HepG2 (cell line): ENCODE results near the gene PMEL. TPM values are rescaled to one million over a fixed set of nuclear protein-coding genes. Genes with fewer than 3 reads are reported as not detected.

Experiments
- ATAC-seq: fragments of 200-7000 bp; cut with Tn5 transposase; 3 replicates; pipeline ENCODE4 v1.9.1; 2020; ENCODE audit warnings: mild to moderate bottlenecking, moderate library complexity
- BruUV-seq: library from RNA; stranded (reverse); fragments of 400-500 nt; replicated peaks from 2 replicates; lab custom pipeline; 2021; lab: Mats Ljungman, UMichigan
- CTCF ChIA-PET: fragments of 300-600 bp; formaldehyde crosslinking; extraction: SDS; loops from one replicate; lab custom pipeline; 2021; ENCODE audit warnings: low total read pairs, inconsistent platforms, low intra/inter-chr PET ratio; lab: Yijun Ruan, JAX
- POLR2A ChIA-PET: fragments of 350-600 bp; sonication (Branson Sonifier 250); formaldehyde crosslinking; loops from one replicate; lab custom pipeline; 2020; ENCODE audit warnings: antibody characterized with exemption, inconsistent platforms; lab: Yijun Ruan, JAX
- DNase-seq: peaks from one replicate; pipeline ENCODE4 v3.0.0-alpha.2; 2015; ENCODE audit warnings: low spot score
- FAIRE-seq: peaks from 3 replicates; lab custom pipeline; 2011; peaks lifted over from hg19 to GRCh38; lab: Jason Lieb, UNC
- H2AFZ ChIP-seq: one replicate; pipeline ENCODE4 v1.6.1; 2011; ENCODE audit warnings: low read length, inconsistent platforms
- H3K27ac ChIP-seq: fragments of 300-600 bp; 3 replicates; pipeline ENCODE4 v1.8.0; 2011; ENCODE audit warnings: mixed run types, mild to moderate bottlenecking, mixed read lengths, low read length, inconsistent platforms; ENCODE audit not compliant: insufficient read depth; ENCODE audit errors: extremely low read length
- H3K27me3 ChIP-seq, 2 experiments: fragments of 200-600 bp in 1 of 2; 2 replicates in 1 of 2; 3 replicates in 1 of 2; pipeline versions ENCODE4 v1.6.0 to v1.8.0; 2011; ENCODE audit warnings: low read length in 2 of 2, mild to moderate bottlenecking in 2 of 2, moderate library complexity in 2 of 2, inconsistent platforms in 1 of 2; ENCODE audit not compliant: insufficient read depth in 2 of 2, control insufficient read depth in 1 of 2
- H3K36me3 ChIP-seq, 2 experiments: fragments of 200-600 bp in 1 of 2; replicated peaks in 1 of 2; 2 replicates in 1 of 2; 3 replicates in 1 of 2; pipeline versions ENCODE4 v1.5.1 to v1.8.0; 2011; ENCODE audit warnings: low read length in 2 of 2, inconsistent platforms in 1 of 2; ENCODE audit not compliant: insufficient read depth in 2 of 2, control insufficient read depth in 1 of 2
- H3K4me1 ChIP-seq: 2 replicates; pipeline ENCODE4 v1.5.1; 2012; ENCODE audit warnings: low read length, inconsistent platforms; ENCODE audit not compliant: insufficient read depth
- H3K4me2 ChIP-seq: 2 replicates; pipeline ENCODE4 v1.6.0; 2011; ENCODE audit warnings: low read depth, low read length, inconsistent platforms
- H3K4me3 ChIP-seq, 3 experiments: fragments of 200-600 bp in 1 of 3; sonication (generic), shearing (Covaris generic) in 1 of 3; replicated peaks in 1 of 3; 2 replicates each; pipeline ENCODE4 v1.5.1; 2011 to 2016; ENCODE audit warnings: low read length in 3 of 3, inconsistent platforms in 2 of 3, low read depth in 2 of 3, mild to moderate bottlenecking in 2 of 3, control low read depth in 1 of 3, mixed read lengths in 1 of 3; ENCODE audit not compliant: insufficient read depth in 1 of 3
- H3K79me2 ChIP-seq: one replicate; pipeline ENCODE4 v1.6.1; 2011; ENCODE audit warnings: low read length, inconsistent platforms; ENCODE audit not compliant: insufficient read depth
- H3K9ac ChIP-seq: 2 replicates; pipeline ENCODE4 v1.6.0; 2011; ENCODE audit warnings: mild to moderate bottlenecking, low read depth, low read length, inconsistent platforms; ENCODE audit not compliant: insufficient read depth
- H3K9me3 ChIP-seq: 2 replicates; pipeline ENCODE4 v1.5.1; 2012; ENCODE audit warnings: mild to moderate bottlenecking, low read length
- H4K20me1 ChIP-seq: 2 replicates; pipeline ENCODE4 v1.6.0; 2011; ENCODE audit warnings: inconsistent platforms, mild to moderate bottlenecking, low read length, moderate library complexity; ENCODE audit not compliant: insufficient read depth
- AKAP8 ChIP-seq: sonication (generic); formaldehyde crosslinking; IDR thresholded peaks from 2 replicates; pipeline ENCODE4 v1.5.1; 2020; ENCODE audit warnings: mild to moderate bottlenecking, missing genetic modification reagents
- ARID2 ChIP-seq: sonication (generic); formaldehyde crosslinking; IDR thresholded peaks from 2 replicates; pipeline ENCODE4 v1.8.1; 2022; ENCODE audit warnings: mild to moderate bottlenecking, missing genetic modification reagents, borderline replicate concordance
- ATF7-NPFF ChIP-seq: sonication (generic); formaldehyde crosslinking; IDR thresholded peaks from 2 replicates; pipeline ENCODE4 v1.8.1; 2023; ENCODE audit warnings: mild to moderate bottlenecking, low read depth, missing genetic modification reagents, moderate library complexity
- FOSL2 ChIP-seq: sonication (generic); formaldehyde crosslinking; IDR thresholded peaks from 2 replicates; pipeline ENCODE4 v1.4.0; 2020; ENCODE audit warnings: missing genetic modification reagents
- MEIS1 ChIP-seq: sonication (generic); formaldehyde crosslinking; IDR thresholded peaks from 2 replicates; pipeline ENCODE4 v1.9.0; 2021; ENCODE audit warnings: mild to moderate bottlenecking, missing genetic modification reagents, moderate library complexity, borderline replicate concordance
- NR2C2 ChIP-seq: sonication (generic); formaldehyde crosslinking; IDR thresholded peaks from 2 replicates; pipeline ENCODE4 v1.4.0; 2020; ENCODE audit warnings: missing genetic modification reagents, mild to moderate bottlenecking, moderate library complexity, borderline replicate concordance
- RBM39 ChIP-seq: fragments of 200-400 bp; formaldehyde crosslinking; IDR thresholded peaks from one replicate; pipeline ENCODE4 v1.6.1; 2018; ENCODE audit warnings: antibody characterized with exemption, mild to moderate bottlenecking, low read depth, low read length; ENCODE audit not compliant: poor library complexity, severe bottlenecking
- RFXAP ChIP-seq: sonication (generic); formaldehyde crosslinking; IDR thresholded peaks from 2 replicates; pipeline ENCODE4 v1.4.0; 2020; ENCODE audit warnings: missing genetic modification reagents, borderline replicate concordance
- RNF2 ChIP-seq: fragments of 450-650 bp; conservative IDR thresholded peaks from 2 replicates; pipeline ENCODE4 v1.6.1; 2016; ENCODE audit warnings: low read depth
- TEAD2 ChIP-seq: sonication (generic); formaldehyde crosslinking; IDR thresholded peaks from 2 replicates; pipeline ENCODE4 v1.9.0; 2021; ENCODE audit warnings: missing genetic modification reagents
- XBP1 ChIP-seq: sonication (generic); formaldehyde crosslinking; IDR thresholded peaks from 2 replicates; pipeline ENCODE4 v1.5.0; 2020; ENCODE audit warnings: missing genetic modification reagents
- ZHX1 ChIP-seq: sonication (generic); formaldehyde crosslinking; IDR thresholded peaks from 2 replicates; pipeline ENCODE4 v1.8.1; 2022; ENCODE audit warnings: low read depth, mild to moderate bottlenecking, missing genetic modification reagents
- ZIK1 ChIP-seq: sonication (generic); formaldehyde crosslinking; IDR thresholded peaks from 2 replicates; pipeline ENCODE4 v1.5.0; 2020; ENCODE audit warnings: mild to moderate bottlenecking, low read depth, missing genetic modification reagents, borderline replicate concordance
- ZNF121 ChIP-seq: sonication (generic); formaldehyde crosslinking; IDR thresholded peaks from 2 replicates; pipeline ENCODE4 v1.5.0; 2020; ENCODE audit warnings: mild to moderate bottlenecking, missing genetic modification reagents
- ZNF329 ChIP-seq: sonication (generic); formaldehyde crosslinking; IDR thresholded peaks from 2 replicates; pipeline ENCODE4 v1.9.0; 2021; ENCODE audit warnings: low read depth, mild to moderate bottlenecking, missing genetic modification reagents
- ZNF331 ChIP-seq: sonication (generic); formaldehyde crosslinking; IDR thresholded peaks from 2 replicates; pipeline ENCODE4 v1.4.0; 2020; ENCODE audit warnings: missing genetic modification reagents
- ZNF382 ChIP-seq: sonication (generic); formaldehyde crosslinking; IDR thresholded peaks from 2 replicates; pipeline ENCODE4 v1.5.0; 2020; ENCODE audit warnings: missing genetic modification reagents, mild to moderate bottlenecking, borderline replicate concordance
- WGBS: methylation state at CpG from one replicate; pipeline ENCODE4 v1.1.6; 2017; ENCODE audit warnings: low lambda C conversion rate; 5-methylcytosine and 5-hydroxymethylcytosine counted together
- in situ Hi-C: cut with HindIII; loops from 2 replicates; pipeline ENCODE4 v1.10.0; 2017; ENCODE audit warnings: low pct_unique_long_range_greater_than_20kb; ENCODE audit not compliant: extremely low pct_ligation_motif_present
- intact Hi-C: fragments of 100-400 bp; cut with micrococcal nuclease; formaldehyde crosslinking; loops from one replicate; pipeline ENCODE4 v1.10.0; 2022; ENCODE audit not compliant: unreplicated experiment
- polyA plus RNA-seq, 8 experiments: library from polyadenylated mRNA; depleted of rRNA in 3 of 8; stranded (reverse) in 7 of 8; unstranded in 1 of 8; fragments of >200 nt; fragmentation: Illumina TruSeq in 4 of 8; extraction: Trizol in 4 of 8; gene quantifications; 2 replicates each; pipeline versions ENCODE4 v1.2.1 to v1.2.3, GENCODE V29; 2011 to 2016; ENCODE audit warnings: low read depth in 4 of 8, missing spikeins in 1 of 8, mixed read lengths in 1 of 8; ENCODE audit not compliant: insufficient read depth in 1 of 8
- total RNA-seq, 5 experiments: library from RNA; depleted of rRNA; stranded (reverse); fragments of >200 nt; fragmentation: Illumina TruSeq; extraction: Trizol; gene quantifications; 2 replicates each; pipeline ENCODE4 v1.2.3, GENCODE V29; 2016; ENCODE audit warnings: low read depth in 1 of 5
- TF ChIP-seq, protein P1 (sequence below): IDR thresholded peaks from 2 replicates; pipeline ENCODE4 v1.6.1; 2016; ENCODE audit warnings: low read depth
- TF ChIP-seq, protein P2 (sequence below): sonication (generic); formaldehyde crosslinking; IDR thresholded peaks from 2 replicates; pipeline ENCODE4 v1.4.0; 2020; ENCODE audit warnings: missing genetic modification reagents

PMEL gene
- total and polyA plus RNA-seq, 2 of the 13 experiments (the other 11 are each of a cell fraction or from before 2014, with no cell fraction given), result 0.49 to 3.3 TPM

- DNase-seq, result no peak
- CTCF ChIA-PET, result no interaction called here
Measured at GRCh38 chr12:55985341-55985740, 19.5 kb upstream of the PMEL start.

More at GRCh38 chr12:55985341-55985740, 19.5 kb upstream of the PMEL start:
- no peak overlapping the region for H3K4me3 ChIP-seq
- in situ Hi-C loops, result no loop called here
- no peak overlapping the region for H3K27ac ChIP-seq
- no peaks in the 10 kb centered on the region for H4K20me1 ChIP-seq
- H3K79me2 ChIP-seq, result no peaks in the 10 kb centered on the region
- intact Hi-C loops, result no loop called here
- no peaks in the 10 kb centered on the region for H3K27me3 ChIP-seq
- POLR2A ChIA-PET, result interaction anchor here (0.8 to 5.6 kb wide), 3 partner anchors 11 to 96 kb away, joined by 3 to 45 read pairs (median 7); partner anchors contain the start of genes RAB5B and SUOX
- H3K9ac ChIP-seq, result no peak overlapping the region
- no peak overlapping the region for H2AFZ ChIP-seq
- WGBS, result 91% methylated on average over 4 of the region's 4 CpGs
- H3K4me2 ChIP-seq, result no peak overlapping the region
- H3K9me3 ChIP-seq, result no peaks in the 10 kb centered on the region
- peaks cover 4 to 28% of the 10 kb centered on the region in 2 experiments; a peak in 4 of 5 replicates for H3K36me3 ChIP-seq
- TF ChIP-seq FOSL2 (CRISPR knock-in tag) (no peak), ZHX1 (CRISPR knock-in tag) (no peak), ZNF121 (CRISPR knock-in tag) (no peak), ZNF331 (CRISPR knock-in tag) (no peak), NR2C2 (CRISPR knock-in tag) (no peak), AKAP8 (CRISPR knock-in tag) (no peak), ZNF382 (CRISPR knock-in tag) (no peak), RFXAP (CRISPR knock-in tag) (no peak), ATF7-NPFF (no peak), ZNF329 (CRISPR knock-in tag) (no peak), XBP1 (CRISPR knock-in tag) (no peak), MEIS1 (CRISPR knock-in tag) (no peak), ZIK1 (CRISPR knock-in tag) (no peak), RBM39 (no peak), RNF2 (no peak), ARID2 (no peak), TEAD2 (CRISPR knock-in tag) (no peak)
- TF ChIP-seq, protein P1, sequence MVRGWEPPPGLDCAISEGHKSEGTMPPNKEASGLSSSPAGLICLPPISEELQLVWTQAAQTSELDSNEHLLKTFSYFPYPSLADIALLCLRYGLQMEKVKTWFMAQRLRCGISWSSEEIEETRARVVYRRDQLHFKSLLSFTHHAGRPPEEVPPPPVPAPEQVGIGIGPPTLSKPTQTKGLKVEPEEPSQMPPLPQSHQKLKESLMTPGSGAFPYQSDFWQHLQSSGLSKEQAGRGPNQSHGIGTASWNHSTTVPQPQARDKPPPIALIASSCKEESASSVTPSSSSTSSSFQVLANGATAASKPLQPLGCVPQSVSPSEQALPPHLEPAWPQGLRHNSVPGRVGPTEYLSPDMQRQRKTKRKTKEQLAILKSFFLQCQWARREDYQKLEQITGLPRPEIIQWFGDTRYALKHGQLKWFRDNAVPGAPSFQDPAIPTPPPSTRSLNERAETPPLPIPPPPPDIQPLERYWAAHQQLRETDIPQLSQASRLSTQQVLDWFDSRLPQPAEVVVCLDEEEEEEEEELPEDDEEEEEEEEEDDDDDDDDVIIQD, result no peak
- TF ChIP-seq, protein P2, sequence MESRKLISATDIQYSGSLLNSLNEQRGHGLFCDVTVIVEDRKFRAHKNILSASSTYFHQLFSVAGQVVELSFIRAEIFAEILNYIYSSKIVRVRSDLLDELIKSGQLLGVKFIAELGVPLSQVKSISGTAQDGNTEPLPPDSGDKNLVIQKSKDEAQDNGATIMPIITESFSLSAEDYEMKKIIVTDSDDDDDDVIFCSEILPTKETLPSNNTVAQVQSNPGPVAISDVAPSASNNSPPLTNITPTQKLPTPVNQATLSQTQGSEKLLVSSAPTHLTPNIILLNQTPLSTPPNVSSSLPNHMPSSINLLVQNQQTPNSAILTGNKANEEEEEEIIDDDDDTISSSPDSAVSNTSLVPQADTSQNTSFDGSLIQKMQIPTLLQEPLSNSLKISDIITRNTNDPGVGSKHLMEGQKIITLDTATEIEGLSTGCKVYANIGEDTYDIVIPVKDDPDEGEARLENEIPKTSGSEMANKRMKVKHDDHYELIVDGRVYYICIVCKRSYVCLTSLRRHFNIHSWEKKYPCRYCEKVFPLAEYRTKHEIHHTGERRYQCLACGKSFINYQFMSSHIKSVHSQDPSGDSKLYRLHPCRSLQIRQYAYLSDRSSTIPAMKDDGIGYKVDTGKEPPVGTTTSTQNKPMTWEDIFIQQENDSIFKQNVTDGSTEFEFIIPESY (CRISPR knock-in tag), result no peak
- TF ChIP-seq, all 625 proteins: peak for 0
- no peak for ATAC-seq
- no peak for FAIRE-seq
- H3K4me1 ChIP-seq, result no peaks in the 10 kb centered on the region
- BruUV-seq, result no TSS peak
